Erythroblast (primary cell): ENCODE results near the gene CEP68.
A peak's percentile ranks its signal among the peaks of the same experiment; 100 is the strongest.

Experiments
- DNase-seq, 2 experiments: peaks; one replicate each; lab custom pipeline; 2025; lab: John Stamatoyannopoulos, UW
- GATA1 ChIP-seq: IDR thresholded peaks from 2 replicates; pipeline ENCODE4 v1.6.1; 2011; ENCODE audit warnings: low read depth, mild to moderate bottlenecking, control low read depth, low read length, moderate library complexity
- POLR2A ChIP-seq: IDR thresholded peaks from 2 replicates; pipeline ENCODE4 v1.6.1; 2011; ENCODE audit warnings: mild to moderate bottlenecking, low read length

The CEP68 gene

GRCh38 chr2:65037178-65037577 lies 19.0 kb upstream of the CEP68 start:
- no peak for TF ChIP-seq POLR2A
- DNase-seq = no peak

DNA sequence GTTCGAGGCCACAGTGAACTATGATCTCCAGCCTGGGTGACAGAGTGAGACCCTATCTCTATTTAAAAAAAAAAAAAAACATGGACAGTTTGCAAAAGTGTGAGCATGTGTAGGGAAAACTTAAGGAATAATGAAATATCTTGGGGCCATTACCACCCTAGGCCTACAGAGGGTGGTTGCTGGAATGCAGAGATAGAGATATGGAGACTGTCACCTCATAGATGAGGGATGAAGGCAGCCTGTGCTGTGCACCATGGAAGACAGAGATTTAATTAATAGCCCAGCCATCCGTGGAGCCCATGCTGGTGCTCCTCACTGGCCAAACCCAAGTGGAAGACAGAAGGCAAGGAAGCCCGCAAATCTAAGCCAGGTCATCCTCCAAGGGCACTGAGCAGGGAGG lies 16.6 kb upstream of the CEP68 start:
- TF ChIP-seq GATA1 = no peak
- no peak for TF ChIP-seq POLR2A
- no peak for DNase-seq

- no peak for TF ChIP-seq GATA1
- TF ChIP-seq POLR2A = no peak
- DNase-seq = peak; percentile 84 to 91
These were observed 15.6 kb upstream of the CEP68 start for GRCh38 chr2:65040400-65041261.

GRCh38 chr2:65043001-65043400 lies 13.2 kb upstream of the CEP68 start:
- DNase-seq = no peak
- TF ChIP-seq POLR2A (no peak), GATA1 (no peak)

DNA sequence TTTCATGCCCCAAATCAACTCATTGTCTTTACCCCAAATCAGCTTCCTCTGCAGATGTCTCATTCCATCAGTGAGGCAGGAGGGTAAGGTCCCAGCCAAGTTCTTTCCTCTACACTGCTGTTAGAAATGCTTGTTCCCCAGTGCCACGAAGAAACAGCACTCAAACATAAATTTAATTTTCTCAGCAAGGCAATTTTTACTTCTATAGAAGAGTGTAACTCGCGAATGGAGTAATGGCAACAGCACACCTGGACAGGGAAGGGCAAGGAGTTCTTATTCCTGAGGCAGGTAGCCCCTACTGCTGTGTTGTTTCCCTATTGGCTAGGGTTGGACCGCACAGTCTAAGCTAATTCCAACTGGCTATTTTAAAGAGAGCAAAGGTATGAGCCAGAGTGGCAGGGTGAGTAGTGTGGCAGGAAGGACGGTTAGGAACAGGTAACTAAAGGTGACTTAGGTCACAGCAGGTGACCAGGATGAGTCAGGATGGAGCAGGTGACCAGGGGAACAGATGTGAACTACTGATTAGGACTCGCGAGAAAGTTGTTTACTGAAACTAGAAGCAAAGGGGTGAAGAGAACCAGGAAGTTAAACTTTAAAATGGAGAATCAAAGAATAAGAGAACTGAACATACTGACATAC lies 12.0 kb upstream of the CEP68 start:
- TF ChIP-seq GATA1 (no peak), POLR2A (no peak)
- no peak for DNase-seq

GRCh38 chr2:65045651-65046050 lies 10.6 kb upstream of the CEP68 start:
- DNase-seq = no peak
- TF ChIP-seq GATA1 = no peak
- TF ChIP-seq POLR2A = no peak

- no peak for TF ChIP-seq GATA1
- no peak for DNase-seq
These were observed 9.4 kb upstream of the CEP68 start for GRCh38 chr2:65046633-65047407.

DNA sequence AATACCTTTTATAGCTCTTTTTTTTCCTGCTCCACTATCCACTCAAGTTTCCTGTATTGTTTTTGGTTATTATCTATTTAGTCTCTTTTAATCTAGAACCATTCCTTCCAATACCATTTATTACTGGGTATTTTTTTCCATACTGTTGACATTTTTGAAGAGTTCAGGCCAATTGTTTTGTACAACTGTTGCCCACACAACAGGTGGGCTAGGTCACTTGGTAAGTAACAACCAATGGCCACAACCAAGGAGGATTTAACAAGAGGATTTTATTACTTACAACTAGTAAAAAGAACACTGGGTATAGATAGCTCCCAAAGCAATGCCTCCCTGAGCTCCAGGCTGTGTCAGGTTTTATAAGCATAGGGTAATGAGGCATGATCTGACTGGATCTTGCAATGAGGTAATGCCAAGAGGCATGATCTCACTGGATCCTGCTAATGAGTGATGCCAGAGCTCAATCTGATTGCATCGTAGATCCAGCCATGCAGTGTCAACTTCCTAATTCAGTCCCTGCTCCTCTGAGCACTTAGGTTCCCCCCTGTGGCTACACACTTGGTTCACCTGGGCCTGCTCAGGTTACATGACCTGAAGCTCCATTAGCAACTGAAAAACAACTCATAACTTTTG lies 7.1 kb upstream of the CEP68 start:
- peak; percentile 17 to 47 for DNase-seq

GRCh38 chr2:65050931-65051330 lies 5.3 kb upstream of the CEP68 start:
- TF ChIP-seq GATA1 = no peak
- TF ChIP-seq POLR2A = no peak
- DNase-seq = no peak

More for the DNA sequence above, 7.1 kb upstream of the CEP68 start:
- TF ChIP-seq POLR2A (no peak), GATA1 (no peak)

GRCh38 chr2:65053199-65053598 lies 3.0 kb upstream of the CEP68 start:
- DNase-seq = no peak
- no peak for TF ChIP-seq POLR2A
- no peak for TF ChIP-seq GATA1

DNA sequence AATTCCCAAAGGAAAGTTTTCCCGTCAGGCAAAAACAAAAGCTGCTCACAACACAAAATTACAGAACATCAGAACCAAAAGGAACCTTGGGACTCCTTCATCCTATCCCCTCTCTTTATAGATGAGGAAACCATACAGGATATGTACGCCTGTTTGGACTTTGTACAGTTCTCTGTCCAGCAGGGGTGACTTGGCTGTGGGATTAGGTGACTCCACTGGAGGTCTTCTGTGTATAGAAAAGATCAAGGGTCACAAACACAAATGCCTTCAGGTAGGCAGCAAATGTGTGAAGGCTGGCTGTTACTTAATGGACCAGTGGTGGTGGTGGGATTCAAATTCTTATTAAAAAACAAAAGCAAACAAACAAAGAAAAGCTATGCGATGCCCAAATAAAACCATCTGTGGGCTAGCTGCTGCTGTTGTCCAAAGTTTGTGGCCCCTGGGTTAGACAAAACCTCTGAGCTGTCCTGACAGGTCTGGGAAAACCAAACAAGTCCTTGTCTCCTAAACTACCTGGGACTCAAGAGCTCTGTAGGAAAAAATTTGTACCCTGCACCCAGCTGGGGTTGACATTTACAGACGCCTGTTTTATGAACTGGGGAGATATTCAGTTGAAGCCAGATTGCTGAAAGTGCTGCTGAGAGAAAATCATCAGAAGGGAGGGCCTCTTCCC lies 1.3 kb upstream of the CEP68 start:
- DNase-seq = no peak
- no peak for TF ChIP-seq GATA1
- TF ChIP-seq POLR2A = no peak

GRCh38 chr2:65055422-65056214 lies 598 bp upstream of the CEP68 start:
- DNase-seq = peak in 1 of 2 experiments; percentile 89
- no peak for TF ChIP-seq GATA1
- no peak for TF ChIP-seq POLR2A
